Stimulated activated CD8-positive, alpha-beta memory T cell treated with anti-CD3 and anti-CD28 coated beads, Interleukin-12 subunit alpha, Interleukin-12 subunit beta, amount 100 ng/mL, for 24 hours (primary cell): ENCODE results near the gene FBXL3.
"Not testable (repeated sequence)": the region's sequence is repeated elsewhere in the genome, so short reads cannot be mapped to it uniquely, and the experiment has no call there.

Source experiments
- DNase-seq: peaks from one replicate; pipeline ENCODE4 v3.0.0-alpha.2; 2020; ENCODE audit errors: extremely low read depth

FBXL3 gene

GRCh38 chr13:76991432-76991795 lies 35.5 kb downstream of the FBXL3 start:
- DNase-seq: peak; percentile 54

- DNase-seq: no peak
These were observed 43.3 kb downstream of the FBXL3 start for GRCh38 chr13:76983676-76984075.

- no peak for DNase-seq
These were observed 44.9 kb downstream of the FBXL3 start for GRCh38 chr13:76982061-76982460.

- peak; percentile 62 for DNase-seq
These were observed 46.8 kb downstream of the FBXL3 start for GRCh38 chr13:76980075-76980718.

- DNase-seq: no peak
These were observed 50.0 kb downstream of the FBXL3 start for GRCh38 chr13:76976929-76977328.

- DNase-seq: no peak
These were observed 50.5 kb downstream of the FBXL3 start for GRCh38 chr13:76976490-76976889.

- DNase-seq: no peak
These were observed 51.1 kb downstream of the FBXL3 start for GRCh38 chr13:76975863-76976262.

GRCh38 chr13:76974618-76974975 lies 52.4 kb downstream of the FBXL3 start:
- no peak for DNase-seq

GRCh38 chr13:76973920-76974617 lies 52.9 kb downstream of the FBXL3 start:
- DNase-seq: no peak

- DNase-seq: no peak
These were observed 54.8 kb downstream of the FBXL3 start for GRCh38 chr13:76971851-76972829.

GRCh38 chr13:76971215-76971614 lies 55.7 kb downstream of the FBXL3 start:
- no peak for DNase-seq

GRCh38 chr13:76969488-76970365 lies 57.2 kb downstream of the FBXL3 start:
- no peak for DNase-seq

GRCh38 chr13:76968041-76968440 lies 58.9 kb downstream of the FBXL3 start:
- no peak for DNase-seq

GRCh38 chr13:76967031-76967430 lies 59.9 kb downstream of the FBXL3 start:
- no peak for DNase-seq

- DNase-seq: no peak
These were observed 61.1 kb downstream of the FBXL3 start for GRCh38 chr13:76965759-76966421.

- not testable (repeated sequence) for DNase-seq
These were observed 67.2 kb downstream of the FBXL3 start for GRCh38 chr13:76959734-76960133.

GRCh38 chr13:76958841-76959432 lies 68.0 kb downstream of the FBXL3 start:
- DNase-seq: no peak

- DNase-seq: no peak
These were observed 71.3 kb downstream of the FBXL3 start for GRCh38 chr13:76955661-76956060.
